ENCODE measurements around the gene SLC16A8. TPM values are rescaled to one million over a fixed set of nuclear protein-coding genes. Genes with fewer than 3 reads are reported as not detected.

The SLC16A8 gene
- total RNA-seq, 1 experiment from 2014 or later, result 1.1 TPM

DNA sequence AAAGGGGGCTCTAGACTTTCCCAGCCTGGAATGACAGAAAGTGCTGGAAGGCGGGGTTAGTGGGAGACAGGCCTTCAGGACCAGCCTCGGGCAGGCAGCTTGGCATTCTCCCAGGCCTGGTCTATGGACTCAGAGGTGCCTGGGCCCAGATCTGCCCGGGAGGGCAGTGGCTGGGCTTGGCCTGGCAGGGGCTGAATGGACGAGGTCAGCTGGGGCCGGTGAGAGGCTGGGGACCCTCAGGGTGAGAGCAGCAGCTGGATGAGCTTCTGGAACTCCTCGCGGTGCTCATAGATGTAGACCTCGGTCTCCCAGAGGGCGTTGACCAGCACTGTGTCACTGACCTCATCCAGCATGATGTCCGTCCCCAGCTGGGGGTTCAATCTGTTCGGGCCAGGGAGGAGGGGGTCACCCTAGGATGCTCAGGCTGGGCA lies 28.0 kb upstream of the SLC16A8 start:
- H3K9me3 ChIP-seq (ENCODE audit: control insufficient read depth, low read depth, low read length), result no peaks in the 10 kb centered on the region
- no CpG with 5 or more reads among the region's 11 CpGs for WGBS (ENCODE audit: extremely low coverage, insufficient read length, low lambda C conversion rate)
- no peak overlapping the region for H2AFZ ChIP-seq (ENCODE audit: low read length)
- no peak overlapping the region for H3K4ac ChIP-seq (ENCODE audit: low read depth, low read length)
- H3K56ac ChIP-seq (ENCODE audit: insufficient read length, low read depth, low read length), result no peak overlapping the region
- H3K23ac ChIP-seq (ENCODE audit: insufficient read length, low read depth, low read length), result no peak overlapping the region
- no peak overlapping the region; a peak in 1 of 5 replicates for H3K4me3 Mint-ChIP-seq
- no peak for DNase-seq
- H3K27me3 Mint-ChIP-seq (ENCODE audit: low read depth), result no peaks in the 10 kb centered on the region; the same call in 1 of the 2 replicates
- H3K4me1 Mint-ChIP-seq, result peaks cover 2 to 14% of the 10 kb centered on the region in 2 experiments
- peaks cover 2% of the 10 kb centered on the region for H4K20me1 ChIP-seq (ENCODE audit: control insufficient read depth, insufficient read depth, insufficient read length)
- H3K18ac ChIP-seq (ENCODE audit: insufficient read length, low read depth, low read length), result no peak overlapping the region
- H3K23me2 ChIP-seq (ENCODE audit: insufficient read length, low read depth, low read length, poor library complexity, severe bottlenecking), result no peaks in the 10 kb centered on the region
- no peaks in the 10 kb centered on the region for H3K79me2 ChIP-seq (ENCODE audit: insufficient read depth, low read length)
- no peak overlapping the region for H4K91ac ChIP-seq (ENCODE audit: insufficient read length, low read depth, low read length)
- TF ChIP-seq, protein P1, sequence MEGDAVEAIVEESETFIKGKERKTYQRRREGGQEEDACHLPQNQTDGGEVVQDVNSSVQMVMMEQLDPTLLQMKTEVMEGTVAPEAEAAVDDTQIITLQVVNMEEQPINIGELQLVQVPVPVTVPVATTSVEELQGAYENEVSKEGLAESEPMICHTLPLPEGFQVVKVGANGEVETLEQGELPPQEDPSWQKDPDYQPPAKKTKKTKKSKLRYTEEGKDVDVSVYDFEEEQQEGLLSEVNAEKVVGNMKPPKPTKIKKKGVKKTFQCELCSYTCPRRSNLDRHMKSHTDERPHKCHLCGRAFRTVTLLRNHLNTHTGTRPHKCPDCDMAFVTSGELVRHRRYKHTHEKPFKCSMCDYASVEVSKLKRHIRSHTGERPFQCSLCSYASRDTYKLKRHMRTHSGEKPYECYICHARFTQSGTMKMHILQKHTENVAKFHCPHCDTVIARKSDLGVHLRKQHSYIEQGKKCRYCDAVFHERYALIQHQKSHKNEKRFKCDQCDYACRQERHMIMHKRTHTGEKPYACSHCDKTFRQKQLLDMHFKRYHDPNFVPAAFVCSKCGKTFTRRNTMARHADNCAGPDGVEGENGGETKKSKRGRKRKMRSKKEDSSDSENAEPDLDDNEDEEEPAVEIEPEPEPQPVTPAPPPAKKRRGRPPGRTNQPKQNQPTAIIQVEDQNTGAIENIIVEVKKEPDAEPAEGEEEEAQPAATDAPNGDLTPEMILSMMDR (conservative IDR thresholded peaks at IDR 0.05), result no peak
- no peak overlapping the region for H3K14ac ChIP-seq (ENCODE audit: insufficient read depth, low read length)
- no peak overlapping the region for H3K4me2 ChIP-seq (ENCODE audit: insufficient read depth, insufficient read length, low read length)
- H3K27ac Mint-ChIP-seq, result no peak overlapping the region
- H2AK5ac ChIP-seq (ENCODE audit: insufficient read length, low read length), result no peak overlapping the region
- no peak overlapping the region for H4K5ac ChIP-seq (ENCODE audit: insufficient read length, low read depth, low read length)
- H2BK120ac ChIP-seq (ENCODE audit: low read depth, low read length, poor library complexity, severe bottlenecking), result no peak overlapping the region
- no peak overlapping the region for H3T11ph ChIP-seq (ENCODE audit: low read length)
- no peaks in the 10 kb centered on the region for H3K27me3 ChIP-seq (ENCODE audit: insufficient read depth, low read length)
- peaks cover 0 to 3% of the 10 kb centered on the region in 2 experiments; a peak in 2 of 5 replicates for H3K9me3 Mint-ChIP-seq
- no peak overlapping the region for H4K8ac ChIP-seq (replicated peaks; ENCODE audit: insufficient read length, low read depth, low read length)
- no peak overlapping the region for H2BK12ac ChIP-seq (ENCODE audit: insufficient read length, low read depth, low read length)
- H3K4me1 ChIP-seq (ENCODE audit: insufficient read depth, low read length), result no peaks in the 10 kb centered on the region
- H2BK5ac ChIP-seq (ENCODE audit: insufficient read length, low read length), result no peak overlapping the region
- no peaks in the 10 kb centered on the region for H3K79me1 ChIP-seq (ENCODE audit: insufficient read depth, low read depth, low read length, poor library complexity, severe bottlenecking)
- H3K9ac ChIP-seq (ENCODE audit: extremely low read depth, insufficient read length, low read length), result no peak overlapping the region
- H3K36me3 Mint-ChIP-seq (ENCODE audit: insufficient read depth in 1 of 3, low read depth in 3 of 3), result peaks cover 0 to 4% (median 2%) of the 10 kb centered on the region in 3 experiments; a peak in 5 of 7 replicates
- H3K27ac ChIP-seq (ENCODE audit: insufficient read length, low read depth, low read length), result no peak overlapping the region
- H2BK15ac ChIP-seq (ENCODE audit: low read depth, low read length), result no peak overlapping the region
- no peak overlapping the region for H2BK20ac ChIP-seq (ENCODE audit: low read depth, low read length, poor library complexity, severe bottlenecking)
